Pancreas (tissue), 10 donors: ENCODE measurements around the gene NPB. TPM values are rescaled to one million over a fixed set of nuclear protein-coding genes. Genes with fewer than 3 reads are reported as not detected.
A peak's percentile ranks its signal among the peaks of the same experiment; 100 is the strongest.

Experiments
- ATAC-seq, 4 donors: fragments of 200-7000 bp; cut with Tn5 transposase; one replicate each; pipeline versions ENCODE4 v1.8.0 to v1.9.1; 2020; ENCODE audit warnings: mild to moderate bottlenecking in 4 of 4, moderate library complexity in 4 of 4
- DNase-seq, 6 donors: peaks; one replicate each; pipeline ENCODE4 v3.0.0-alpha.2; 2020
- FAIRE-seq: peaks from 2 replicates; lab custom pipeline; 2012; peaks lifted over from hg19 to GRCh38; lab: Jason Lieb, UNC
- H3K27ac ChIP-seq, 4 donors: fragments of 200-600 bp; sonication (generic); 1 replicate in 3 of 4; 2 replicates in 1 of 4; pipeline versions ENCODE4 v1.5.0 to v1.8.0; 2020
- H3K27me3 ChIP-seq, 4 donors: fragments of 200-600 bp; one replicate each; pipeline ENCODE4 v1.8.0; 2021
- H3K36me3 ChIP-seq, 3 donors: fragments of 200-600 bp; sonication (generic) in 1 of 3; one replicate each; pipeline versions ENCODE4 v1.5.0 to v1.8.0; 2020 to 2021
- H3K4me1 ChIP-seq, 3 donors: fragments of 200-600 bp; one replicate each; pipeline ENCODE4 v1.8.0; 2021
- H3K4me3 ChIP-seq, 4 donors: fragments of 200-600 bp; sonication (generic) in 2 of 4; one replicate each; pipeline versions ENCODE4 v1.5.0 to v1.8.0; 2020 to 2021
- H3K9me3 ChIP-seq, 4 donors: fragments of 200-600 bp; one replicate each; pipeline ENCODE4 v1.8.0; 2021
- CTCF ChIP-seq, 4 donors: fragments of 200-600 bp; sonication (generic) in 3 of 4; IDR thresholded peaks; one replicate each; pipeline versions ENCODE4 v1.5.0 to v1.8.0; 2021; ENCODE audit warnings: antibody characterized with exemption in 4 of 4
- WGBS, 2 donors: extraction: QIAGEN DNeasy Blood & Tissue Kit; methylation state at CpG; one replicate each; pipeline ENCODE4 v1.1.7; 2013; 5-methylcytosine and 5-hydroxymethylcytosine counted together
- intact Hi-C, 3 donors: fragments of 100-400 bp; cut with DNase I; formaldehyde crosslinking; loops; one replicate each; pipeline versions ENCODE4 v1.11.1 to v1.14.2; 2022
- polyA plus RNA-seq, 2 donors: library from polyadenylated mRNA; stranded (reverse); fragments of 200-250 nt; gene quantifications; one replicate each; pipeline ENCODE4 v1.2.3, GENCODE V29; 2013
- total RNA-seq, 6 donors: library from RNA; stranded (reverse); fragmentation: NEBNext Ultra II Directional in 4 of 6; extraction: Animal tissue kit (Norgen Biotek cat#: 25700) in 4 of 6; gene quantifications; one replicate each; pipeline versions ENCODE4 v1.2.1 to v1.2.4, GENCODE V29; 2021 to 2023
- donor health status: healthy with polysubstance abuse.
- donor health status: DM: no; HTN: no; CAD: no; lungs with moderate emphysema.
- donor health status: DM: no; HTN: no; CAD: no.
- donor health status: control.
- donor health status: control.
- donor health status: Bipolar disorder and iron deficiency.
- donor health status: DM: yes; HTN: yes; CAD: no.
- donor health status: DM: no; HTN: no; CAD: no.
- donor health status: DM: no; HTN: no; CAD: no.
- donor health status: DM: yes; HTN: yes; CAD: no.

Gene NPB
- total and polyA plus RNA-seq, 8 donors, result 0.19 to 0.62 (median 0.37) TPM; not detected in 2

DNA sequence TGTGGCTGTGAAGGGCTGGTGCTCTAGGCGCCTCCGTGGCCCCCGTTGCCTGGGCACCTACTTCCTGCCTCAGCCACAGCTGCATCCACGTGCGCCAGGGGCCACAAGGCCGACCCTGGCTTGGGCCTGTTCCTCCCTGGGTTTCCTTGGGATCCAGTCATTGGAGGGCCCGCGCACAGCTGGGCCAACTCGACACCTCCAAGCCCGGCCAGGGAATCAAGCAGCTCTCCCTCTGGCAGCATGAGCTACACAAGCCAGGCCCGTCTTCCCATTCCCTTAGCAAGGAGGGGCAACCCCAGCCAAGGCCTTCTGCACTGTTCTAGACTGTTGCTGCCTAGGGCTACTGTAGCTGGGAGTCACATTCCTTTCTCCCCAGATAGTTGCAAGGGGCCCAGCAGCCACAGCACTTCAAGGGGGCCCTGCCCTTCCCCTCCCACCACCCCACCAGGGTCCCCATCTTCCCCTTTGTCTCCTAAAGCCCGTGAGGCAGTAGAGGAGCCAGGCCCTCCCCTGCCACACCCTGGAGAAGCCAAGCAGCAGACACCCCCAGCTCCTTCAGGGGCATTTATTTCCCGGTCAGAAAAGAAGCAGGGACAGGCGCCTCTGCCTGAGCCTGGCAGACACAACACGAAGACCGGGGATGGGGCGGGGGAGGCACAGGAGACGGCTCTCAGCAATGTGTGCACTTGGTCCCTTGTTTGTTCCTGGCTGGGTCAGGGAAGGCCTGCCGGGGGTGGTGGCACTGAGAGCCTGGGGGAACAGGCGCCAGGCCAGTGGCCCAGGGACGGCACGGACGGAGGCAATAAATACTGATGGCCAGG, 34.7 kb upstream of the NPB start:
- FAIRE-seq (no peak), DNase-seq (peak in 4 of 6 donors; percentile 67 to 87 (median 71)), ATAC-seq (peak in 3 of 4 donors; percentile 0 to 3 (median 2))
- Histone ChIP-seq H3K9me3 (no peaks in the 10 kb centered on the region), H3K4me1 (peaks cover 36 to 56% (median 39%) of the 10 kb centered on the region in 3 donors), H3K4me3 (no peak overlapping the region), H3K27ac (peak overlapping the region; percentile 70 to 96 (median 80)), H3K27me3 (no peaks in the 10 kb centered on the region), H3K36me3 (peaks cover 0 to 16% (median 10%) of the 10 kb centered on the region in 3 donors)
- no peak for TF ChIP-seq CTCF (IDR thresholded peaks at IDR 0.05)
- 36 to 40% methylated on average over 23 of the region's 23 CpGs for WGBS, 2 donors
- intact Hi-C loops, result no loop called here

GRCh38 chr17:81867991-81868673, 33.9 kb upstream of the NPB start:
- FAIRE-seq (no peak), DNase-seq (peak in 3 of 6 donors; percentile 61 to 88 (median 62)), ATAC-seq (no peak)
- H3K27ac ChIP-seq, result peak overlapping the region; percentile 2 to 96 (median 61)
- peaks cover 0 to 16% (median 10%) of the 10 kb centered on the region in 3 donors for H3K36me3 ChIP-seq
- 54 to 55% methylated on average over 28 of the region's 28 CpGs for WGBS, 2 donors
- TF ChIP-seq CTCF (IDR thresholded peaks at IDR 0.05), result no peak
- intact Hi-C loops, result no loop called here
- peaks cover 33 to 57% (median 39%) of the 10 kb centered on the region in 3 donors for H3K4me1 ChIP-seq
- no peaks in the 10 kb centered on the region for H3K27me3 ChIP-seq
- H3K9me3 ChIP-seq, result no peaks in the 10 kb centered on the region
- H3K4me3 ChIP-seq, result no peak overlapping the region

DNA sequence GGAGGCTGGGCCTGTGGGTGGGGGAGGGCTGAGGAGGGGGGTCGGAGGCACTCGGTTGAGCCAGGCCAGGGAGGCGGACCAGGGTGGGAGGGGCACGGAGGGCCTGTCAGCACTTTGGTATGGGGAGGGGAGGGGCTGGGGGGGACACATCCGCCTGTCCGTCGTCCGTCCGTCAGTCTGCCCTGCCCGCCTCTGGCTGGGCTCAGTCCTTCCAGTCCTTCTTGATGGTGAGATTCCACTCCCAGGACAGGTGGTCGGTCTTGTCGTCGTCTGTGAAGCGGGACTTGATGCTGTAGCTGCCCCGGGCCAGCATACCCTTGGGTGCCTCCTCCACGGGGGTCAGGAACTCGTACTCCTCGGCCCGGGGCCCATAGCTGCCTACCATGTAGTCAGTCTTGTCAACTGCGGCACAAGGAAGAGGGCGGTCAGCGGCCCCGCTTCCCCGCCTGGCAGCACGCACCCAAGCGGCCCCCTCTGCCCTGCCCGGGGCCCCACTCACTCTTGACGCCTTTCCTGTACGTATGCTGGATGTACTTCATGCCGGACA, 33.3 kb upstream of the NPB start:
- TF ChIP-seq CTCF (IDR thresholded peaks at IDR 0.05), result no peak
- H3K4me1 ChIP-seq, result peaks cover 27 to 57% (median 39%) of the 10 kb centered on the region in 3 donors
- H3K27ac ChIP-seq, result peak overlapping the region in 3 of 4 donors; percentile 28 to 97 (median 96)
- FAIRE-seq, result no peak
- no peaks in the 10 kb centered on the region for H3K27me3 ChIP-seq
- H3K4me3 ChIP-seq, result peak overlapping the region in 2 of 4 donors; percentile 59 to 82
- DNase-seq, result peak in 4 of 6 donors; percentile 50 to 89 (median 66)
- peaks cover 0 to 16% (median 10%) of the 10 kb centered on the region in 3 donors for H3K36me3 ChIP-seq
- no peaks in the 10 kb centered on the region for H3K9me3 ChIP-seq
- ATAC-seq, result no peak
- WGBS, 2 donors, result 55 to 64% methylated on average over 25 to 30 of the region's 30 CpGs
- intact Hi-C loops, result no loop called here

GRCh38 chr17:81869221-81870130, 32.6 kb upstream of the NPB start:
- FAIRE-seq (no peak), ATAC-seq (peak in 3 of 4 donors; percentile 2 to 12 (median 5)), DNase-seq (peak in 5 of 6 donors; percentile 48 to 89 (median 71))
- no peaks in the 10 kb centered on the region for H3K9me3 ChIP-seq
- H3K27me3 ChIP-seq, result no peaks in the 10 kb centered on the region
- peaks cover 26 to 52% (median 39%) of the 10 kb centered on the region in 3 donors for H3K4me1 ChIP-seq
- WGBS, 2 donors, result 24 to 27% methylated on average over 45 to 52 of the region's 52 CpGs
- peak; percentile 68 to 87 (median 78) for TF ChIP-seq CTCF (IDR thresholded peaks at IDR 0.05)
- H3K36me3 ChIP-seq, result peaks cover 0 to 16% (median 10%) of the 10 kb centered on the region in 3 donors
- H3K27ac ChIP-seq, result peak overlapping the region; percentile 15 to 100 (median 96)
- H3K4me3 ChIP-seq, result peak overlapping the region in 3 of 4 donors; percentile 59 to 87 (median 82)
- intact Hi-C loops, result no loop called here
